CD14-positive monocyte (primary cell): Measurements from ENCODE around the gene SPRR5. TPM values are rescaled to one million over a fixed set of nuclear protein-coding genes. Genes with fewer than 3 reads are reported as not detected.

ENCODE experiments used
- DNase-seq, 3 donors: peaks; one replicate each; pipeline ENCODE4 v3.0.0-alpha.2; 2011 to 2022
- H2AFZ ChIP-seq: 2 replicates; pipeline ENCODE4 v1.6.0; 2012; ENCODE audit warnings: mild to moderate bottlenecking, low read depth, low read length, inconsistent platforms; ENCODE audit not compliant: insufficient read depth, poor library complexity, severe bottlenecking
- H3K27ac ChIP-seq, 2 donors: 1 replicate in 1 of 2; 2 replicates in 1 of 2; pipeline ENCODE4 v1.5.1; 2012 to 2013; ENCODE audit warnings: low read length in 2 of 2, control low read depth in 1 of 2, inconsistent platforms in 1 of 2, low read depth in 1 of 2, mild to moderate bottlenecking in 1 of 2
- H3K27me3 ChIP-seq, 2 donors: one replicate each; pipeline versions ENCODE4 v1.6.0 to v1.6.1; 2011 to 2013; ENCODE audit warnings: low read length in 2 of 2; ENCODE audit not compliant: control insufficient read depth in 2 of 2, insufficient read depth in 2 of 2
- H3K36me3 ChIP-seq, 2 donors: replicated peaks in 1 of 2; 1 replicate in 1 of 2; 2 replicates in 1 of 2; pipeline versions ENCODE4 v1.5.1 to v1.6.1; 2012 to 2013; ENCODE audit warnings: low read length in 2 of 2, control low read depth in 1 of 2, inconsistent platforms in 1 of 2, mild to moderate bottlenecking in 1 of 2; ENCODE audit not compliant: insufficient read depth in 2 of 2, control insufficient read depth in 1 of 2
- H3K4me1 ChIP-seq, 2 donors: 1 replicate in 1 of 2; 2 replicates in 1 of 2; pipeline versions ENCODE4 v1.5.1 to v1.6.1; 2012 to 2013; ENCODE audit warnings: low read length in 2 of 2, control low read depth in 1 of 2, inconsistent platforms in 1 of 2, mild to moderate bottlenecking in 1 of 2, moderate library complexity in 1 of 2; ENCODE audit not compliant: insufficient read depth in 2 of 2, control insufficient read depth in 1 of 2
- H3K4me2 ChIP-seq: replicated peaks from 2 replicates; pipeline ENCODE3; 2012; ENCODE audit warnings: low read length, moderate library complexity, mild to moderate bottlenecking; ENCODE audit not compliant: poor library complexity, severe bottlenecking; ENCODE audit errors: extremely low read depth
- H3K4me3 ChIP-seq, 3 experiments: fragments of 200-600 bp in 1 of 3; sonication (generic) in 1 of 3; replicated peaks in 1 of 3; 1 replicate in 2 of 3; 2 replicates in 1 of 3; pipeline ENCODE4 v1.5.1; 2011 to 2013; ENCODE audit warnings: low read length in 3 of 3, mild to moderate bottlenecking in 3 of 3, control low read depth in 2 of 3, low read depth in 2 of 3, inconsistent platforms in 1 of 3, moderate library complexity in 1 of 3
- H3K79me2 ChIP-seq: 2 replicates; pipeline ENCODE4 v1.6.0; 2012; ENCODE audit warnings: mild to moderate bottlenecking, control low read depth, inconsistent platforms, low read length, moderate library complexity; ENCODE audit not compliant: insufficient read depth
- H3K9ac ChIP-seq: 2 replicates; pipeline ENCODE4 v1.6.0; 2017; ENCODE audit warnings: low read length, mild to moderate bottlenecking; ENCODE audit not compliant: insufficient read depth, poor library complexity, severe bottlenecking
- H3K9me3 ChIP-seq, 2 donors: replicated peaks in 1 of 2; 1 replicate in 1 of 2; 2 replicates in 1 of 2; pipeline versions ENCODE4 v1.5.1 to v1.6.1; 2012 to 2013; ENCODE audit warnings: low read length in 2 of 2, control low read depth in 1 of 2; ENCODE audit not compliant: control insufficient read depth in 1 of 2, insufficient read depth in 1 of 2
- H4K20me1 ChIP-seq: 2 replicates; pipeline ENCODE4 v1.6.0; 2012; ENCODE audit warnings: mild to moderate bottlenecking, low read length, control low read depth, moderate library complexity; ENCODE audit not compliant: insufficient read depth
- H3K27ac Mint-ChIP-seq, 7 donors: one replicate each; pipeline ENCODE4 v1.8.0; 2020; ENCODE audit warnings: mild to moderate bottlenecking in 7 of 7, mixed read lengths in 7 of 7, moderate library complexity in 6 of 7, inconsistent platforms in 2 of 7
- H3K27me3 Mint-ChIP-seq, 3 donors: one replicate each; pipeline ENCODE4 v1.8.0; 2021 to 2022; ENCODE audit warnings: low read depth in 3 of 3, mild to moderate bottlenecking in 3 of 3, mixed read lengths in 3 of 3, moderate library complexity in 3 of 3, inconsistent platforms in 1 of 3
- H3K36me3 Mint-ChIP-seq, 2 donors: one replicate each; pipeline ENCODE4 v1.8.0; 2020; ENCODE audit warnings: mixed read lengths in 2 of 2, inconsistent platforms in 1 of 2, mild to moderate bottlenecking in 1 of 2
- H3K4me1 Mint-ChIP-seq: one replicate; pipeline ENCODE4 v1.8.0; 2020; ENCODE audit warnings: mild to moderate bottlenecking, mixed read lengths
- H3K4me3 Mint-ChIP-seq, 2 donors: one replicate each; pipeline ENCODE4 v1.8.0; 2020; ENCODE audit warnings: mild to moderate bottlenecking in 2 of 2, mixed read lengths in 2 of 2, moderate library complexity in 1 of 2
- H3K9me3 Mint-ChIP-seq, 7 donors: one replicate each; pipeline ENCODE4 v1.8.0; 2020 to 2022; ENCODE audit warnings: mixed read lengths in 7 of 7, mild to moderate bottlenecking in 6 of 7, moderate library complexity in 6 of 7, inconsistent platforms in 2 of 7
- WGBS: methylation state at CpG from one replicate; pipeline ENCODE4 v1.1.5; 2013; ENCODE audit warnings: missing lambda C conversion rate; ENCODE audit not compliant: insufficient coverage; 5-methylcytosine and 5-hydroxymethylcytosine counted together
- intact Hi-C, 2 donors: fragments of 100-400 bp; cut with micrococcal nuclease; formaldehyde crosslinking; loops; one replicate each; pipeline versions ENCODE4 v1.15.0 to v1.15.1; 2023
- polyA plus RNA-seq, 3 donors: library from polyadenylated mRNA; depleted of rRNA in 1 of 3; unstranded in 2 of 3; stranded (reverse) in 1 of 3; fragments of 300-500 nt in 2 of 3; fragments of >200 nt in 1 of 3; fragmentation: Illumina TruSeq in 2 of 3; gene quantifications; 1 replicate in 2 of 3; 2 replicates in 1 of 3; pipeline ENCODE4 v1.2.3, GENCODE V29; 2012 to 2021
- TF ChIP-seq, protein P1 (sequence below): fragments of 200-600 bp; IDR thresholded peaks from one replicate; pipeline ENCODE4 v1.8.0; 2022; ENCODE audit warnings: antibody characterized with exemption, mild to moderate bottlenecking

Gene SPRR5
- polyA plus RNA-seq, 3 donors = not detected

GRCh38 chr1:152951711-152952110, 4.7 kb downstream of the SPRR5 start:
- no peak for DNase-seq
- Mint-ChIP-seq H3K4me1 (no peaks in the 10 kb centered on the region), H3K36me3 (no peaks in the 10 kb centered on the region), H3K27me3 (peaks cover 0 to 4% (median 2%) of the 10 kb centered on the region in 3 donors), H3K4me3 (no peak overlapping the region), H3K9me3 (peaks cover 0 to 4% (median 0%) of the 10 kb centered on the region in 7 donors), H3K27ac (no peak overlapping the region)
- Histone ChIP-seq H3K9me3 (no peaks in the 10 kb centered on the region), H3K27me3 (peaks cover 0 to 2% of the 10 kb centered on the region in 2 donors), H3K4me3 (no peak overlapping the region), H3K79me2 (no peaks in the 10 kb centered on the region), H3K4me2 (no peak overlapping the region), H2AFZ (no peak overlapping the region), H3K36me3 (no peaks in the 10 kb centered on the region), H3K4me1 (no peaks in the 10 kb centered on the region), H4K20me1 (no peaks in the 10 kb centered on the region), H3K27ac (no peak overlapping the region), H3K9ac (no peak overlapping the region)
- no CpG with 5 or more reads among the region's 5 CpGs for WGBS
- intact Hi-C loops = no loop called here
- TF ChIP-seq, protein P1, sequence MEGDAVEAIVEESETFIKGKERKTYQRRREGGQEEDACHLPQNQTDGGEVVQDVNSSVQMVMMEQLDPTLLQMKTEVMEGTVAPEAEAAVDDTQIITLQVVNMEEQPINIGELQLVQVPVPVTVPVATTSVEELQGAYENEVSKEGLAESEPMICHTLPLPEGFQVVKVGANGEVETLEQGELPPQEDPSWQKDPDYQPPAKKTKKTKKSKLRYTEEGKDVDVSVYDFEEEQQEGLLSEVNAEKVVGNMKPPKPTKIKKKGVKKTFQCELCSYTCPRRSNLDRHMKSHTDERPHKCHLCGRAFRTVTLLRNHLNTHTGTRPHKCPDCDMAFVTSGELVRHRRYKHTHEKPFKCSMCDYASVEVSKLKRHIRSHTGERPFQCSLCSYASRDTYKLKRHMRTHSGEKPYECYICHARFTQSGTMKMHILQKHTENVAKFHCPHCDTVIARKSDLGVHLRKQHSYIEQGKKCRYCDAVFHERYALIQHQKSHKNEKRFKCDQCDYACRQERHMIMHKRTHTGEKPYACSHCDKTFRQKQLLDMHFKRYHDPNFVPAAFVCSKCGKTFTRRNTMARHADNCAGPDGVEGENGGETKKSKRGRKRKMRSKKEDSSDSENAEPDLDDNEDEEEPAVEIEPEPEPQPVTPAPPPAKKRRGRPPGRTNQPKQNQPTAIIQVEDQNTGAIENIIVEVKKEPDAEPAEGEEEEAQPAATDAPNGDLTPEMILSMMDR = no peak

DNA sequence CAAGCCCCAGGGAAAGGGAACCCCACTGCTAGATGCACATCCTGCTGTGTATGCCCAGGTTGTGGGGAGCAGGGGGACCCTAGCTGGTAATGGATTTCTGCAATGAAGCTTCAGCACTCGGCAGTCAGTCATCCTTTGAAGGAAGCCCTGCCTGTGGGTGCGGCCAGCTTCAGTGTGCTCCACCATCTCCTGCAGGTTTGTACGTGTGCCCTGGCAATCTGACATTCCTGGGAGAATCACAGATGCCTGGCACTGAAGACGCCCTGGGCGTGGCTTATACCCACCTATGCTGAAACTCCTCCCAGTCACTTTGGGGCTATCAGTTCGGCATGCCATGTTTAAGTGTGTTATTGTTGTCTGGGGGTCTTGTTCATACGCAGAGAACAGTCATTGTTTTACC, 6.8 kb downstream of the SPRR5 start:
- Mint-ChIP-seq H3K4me3 (no peak overlapping the region), H3K27ac (no peak overlapping the region), H3K36me3 (no peaks in the 10 kb centered on the region), H3K4me1 (no peaks in the 10 kb centered on the region), H3K27me3 (peaks cover 2% of the 10 kb centered on the region in 3 donors), H3K9me3 (no peaks in the 10 kb centered on the region)
- WGBS = 72% methylated on average over 3 of the region's 7 CpGs
- no peak overlapping the region for H3K4me2 ChIP-seq
- H4K20me1 ChIP-seq = no peaks in the 10 kb centered on the region
- H3K36me3 ChIP-seq = no peaks in the 10 kb centered on the region
- peaks cover 0 to 2% of the 10 kb centered on the region in 2 donors for H3K27me3 ChIP-seq
- H3K4me3 ChIP-seq = no peak overlapping the region
- H2AFZ ChIP-seq = no peak overlapping the region
- H3K4me1 ChIP-seq = no peaks in the 10 kb centered on the region
- no peaks in the 10 kb centered on the region for H3K79me2 ChIP-seq
- no peaks in the 10 kb centered on the region for H3K9me3 ChIP-seq
- no peak for DNase-seq
- H3K27ac ChIP-seq = no peak overlapping the region
- TF ChIP-seq, protein P1 = no peak
- intact Hi-C loops = no loop called here
- H3K9ac ChIP-seq = no peak overlapping the region
